HG02885 (cell line): ENCODE data around the gene PIK3CA.

Source experiments
- ATAC-seq: cut with Tn5 transposase; IDR thresholded peaks from one replicate; pipeline ENCODE4 v1.9.1; 2021; ENCODE audit warnings: mild to moderate bottlenecking; ENCODE audit not compliant: unreplicated experiment, poor library complexity

Gene PIK3CA

GRCh38 chr3:179289295-179289694 lies 141.1 kb downstream of the PIK3CA start:
- no peak for ATAC-seq
